Putamen (tissue), 1 donor: Measurements from ENCODE around the gene RNF31.

Source experiments
- DNase-seq: peaks from one replicate; pipeline ENCODE4 v3.0.0-alpha.2; 2016; ENCODE audit warnings: low spot score

The RNF31 gene

GRCh38 chr14:24137529-24138395 is 9.5 kb upstream of the RNF31 start:
- DNase-seq: no peak

- DNase-seq: no peak
These were observed 8.7 kb upstream of the RNF31 start for GRCh38 chr14:24138396-24139271.

- no peak for DNase-seq
These were observed 7.9 kb upstream of the RNF31 start for GRCh38 chr14:24139272-24139934.

- peak; percentile 99 for DNase-seq
These were observed 6.0 kb upstream of the RNF31 start, which contains the start of gene EMC9 for GRCh38 chr14:24141097-24141880. Gene EMC9, minus strand, starts transcription at chr14:24141591. Its CDS starts 287 bp downstream, at chr14:24141304.

- DNase-seq: no peak
These were observed 3.8 kb upstream of the RNF31 start for GRCh38 chr14:24143511-24143910.

- no peak for DNase-seq
These were observed 2.8 kb upstream of the RNF31 start for GRCh38 chr14:24144451-24144850.

GRCh38 chr14:24145219-24145618 is 2.1 kb upstream of the RNF31 start:
- no peak for DNase-seq

- DNase-seq: no peak
These were observed 1.4 kb upstream of the RNF31 start for GRCh38 chr14:24145690-24146452.

- DNase-seq: peak; percentile 83
These were observed 783 bp upstream of the RNF31 start, which contains the start of gene PSME2 for GRCh38 chr14:24146453-24146977. Gene PSME2, minus strand, starts transcription at chr14:24146610. Its CDS starts 29 bp downstream, at chr14:24146581.

GRCh38 chr14:24147761-24148428 is 597 bp downstream of the RNF31 start:
- DNase-seq: no peak

- DNase-seq: no peak
These were observed 2.1 kb downstream of the RNF31 start for GRCh38 chr14:24149302-24149969.

GRCh38 chr14:24150061-24150460 is 2.8 kb downstream of the RNF31 start:
- no peak for DNase-seq

GRCh38 chr14:24150567-24150966 is 3.3 kb downstream of the RNF31 start:
- no peak for DNase-seq

GRCh38 chr14:24150993-24151392 is 3.7 kb downstream of the RNF31 start:
- DNase-seq: no peak

- no peak for DNase-seq
These were observed 4.2 kb downstream of the RNF31 start for GRCh38 chr14:24151404-24152080.

- DNase-seq: no peak
These were observed 7.8 kb downstream of the RNF31 start for GRCh38 chr14:24155100-24155499.

GRCh38 chr14:24156840-24157239 is 9.5 kb downstream of the RNF31 start:
- no peak for DNase-seq

GRCh38 chr14:24157331-24157730 is 10.0 kb downstream of the RNF31 start:
- DNase-seq: no peak
